Upper lobe of left lung (tissue), 6 donors: ENCODE results near the gene RIN3. TPM values are rescaled to one million over a fixed set of nuclear protein-coding genes. Genes with fewer than 3 reads are reported as not detected.

Experiments
- ATAC-seq, 2 donors: fragments of 200-7000 bp; cut with Tn5 transposase; one replicate each; pipeline ENCODE4 v1.9.1; 2022; ENCODE audit warnings: mild to moderate bottlenecking in 2 of 2, moderate library complexity in 2 of 2; ENCODE audit not compliant: low FRiP score in 2 of 2
- DNase-seq, 2 donors: peaks; one replicate each; pipeline ENCODE4 v3.0.0-alpha.2; 2019 to 2020
- H3K27ac ChIP-seq, 4 donors: fragments of 200-600 bp; sonication (generic); one replicate each; pipeline ENCODE4 v1.5.1; 2016 to 2019
- H3K27me3 ChIP-seq, 4 donors: fragments of 200-600 bp; sonication (generic); one replicate each; pipeline ENCODE4 v1.5.1; 2017 to 2019
- H3K36me3 ChIP-seq, 4 donors: fragments of 200-600 bp; sonication (generic); one replicate each; pipeline ENCODE4 v1.5.1; 2016 to 2019
- H3K4me1 ChIP-seq, 4 donors: fragments of 200-600 bp; sonication (generic); one replicate each; pipeline ENCODE4 v1.5.1; 2018 to 2019
- H3K4me3 ChIP-seq, 4 donors: fragments of 200-600 bp; sonication (generic); one replicate each; pipeline ENCODE4 v1.5.1; 2017 to 2019; ENCODE audit warnings: mild to moderate bottlenecking in 2 of 4, moderate library complexity in 1 of 4
- H3K9me3 ChIP-seq, 4 donors: fragments of 200-600 bp; sonication (generic); one replicate each; pipeline ENCODE4 v1.5.1; 2018 to 2019
- EP300 ChIP-seq, 4 donors: sonication (generic); formaldehyde crosslinking; IDR thresholded peaks; one replicate each; pipeline ENCODE4 v1.5.1; 2017; ENCODE audit warnings: antibody characterized with exemption in 4 of 4, control low read depth in 2 of 4
- POLR2A ChIP-seq, 4 donors: fragments of 450-650 bp; IDR thresholded peaks; one replicate each; pipeline ENCODE4 v1.5.1; 2016 to 2017; ENCODE audit warnings: antibody characterized with exemption in 4 of 4, mild to moderate bottlenecking in 2 of 4
- POLR2AphosphoS5 ChIP-seq, 2 donors: sonication (generic); formaldehyde crosslinking; IDR thresholded peaks; one replicate each; pipeline ENCODE4 v1.5.1; 2017; ENCODE audit warnings: antibody characterized with exemption in 2 of 2
- WGBS, 2 donors: methylation state at CpG; one replicate each; pipeline ENCODE4 v1.1.5; 2017 to 2018; 5-methylcytosine and 5-hydroxymethylcytosine counted together
- total RNA-seq, 6 donors: library from RNA; depleted of rRNA in 4 of 6; stranded (reverse); fragments of >200 nt in 4 of 6; gene quantifications; one replicate each; pipeline versions ENCODE4 v1.1.0 to v1.2.1, GENCODE V29; 2016 to 2021
- TF ChIP-seq, protein P1 (sequence below), 6 experiments: fragments of 450-650 bp in 4 of 6; fragments of 200-600 bp in 2 of 6; sonication (generic) in 2 of 6; IDR thresholded peaks; one replicate each; pipeline ENCODE4 v1.5.1; 2016 to 2019; ENCODE audit warnings: antibody characterized with exemption in 6 of 6
- donor health status: DM: no; HTN: no; CAD: no; lungs with moderate emphysema.
- donor health status: DM: no; HTN: yes; CAD: no; lungs with severe emphysema.

RIN3 gene
- total RNA-seq, 6 donors from 2014 or later, result 19.0 to 88.0 (median 59.7) TPM

DNA sequence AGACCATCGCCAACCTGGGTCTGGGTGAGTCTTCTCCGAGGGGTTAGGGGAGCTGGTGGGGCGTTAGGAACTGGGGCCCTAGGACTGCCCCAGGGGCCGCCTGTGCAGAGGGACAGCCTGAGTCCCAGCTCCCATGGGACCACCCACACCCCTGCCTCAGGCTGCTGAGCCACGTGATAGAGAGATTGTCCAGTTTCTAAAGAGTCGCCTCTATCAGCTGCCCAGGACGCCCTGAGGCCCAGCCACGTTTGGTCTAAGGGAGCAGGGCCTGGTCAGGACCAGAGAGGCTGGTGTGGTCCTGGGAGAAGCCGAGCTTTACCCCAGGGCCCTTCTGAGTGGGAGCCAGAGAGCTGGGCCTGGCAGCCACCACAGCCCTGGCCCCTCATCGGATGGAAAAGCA is 127.7 kb downstream of the RIN3 start:
- DNase-seq, result no peak
- 90 to 100% methylated on average over 1 to 8 of the region's 10 CpGs for WGBS, 2 donors

DNA sequence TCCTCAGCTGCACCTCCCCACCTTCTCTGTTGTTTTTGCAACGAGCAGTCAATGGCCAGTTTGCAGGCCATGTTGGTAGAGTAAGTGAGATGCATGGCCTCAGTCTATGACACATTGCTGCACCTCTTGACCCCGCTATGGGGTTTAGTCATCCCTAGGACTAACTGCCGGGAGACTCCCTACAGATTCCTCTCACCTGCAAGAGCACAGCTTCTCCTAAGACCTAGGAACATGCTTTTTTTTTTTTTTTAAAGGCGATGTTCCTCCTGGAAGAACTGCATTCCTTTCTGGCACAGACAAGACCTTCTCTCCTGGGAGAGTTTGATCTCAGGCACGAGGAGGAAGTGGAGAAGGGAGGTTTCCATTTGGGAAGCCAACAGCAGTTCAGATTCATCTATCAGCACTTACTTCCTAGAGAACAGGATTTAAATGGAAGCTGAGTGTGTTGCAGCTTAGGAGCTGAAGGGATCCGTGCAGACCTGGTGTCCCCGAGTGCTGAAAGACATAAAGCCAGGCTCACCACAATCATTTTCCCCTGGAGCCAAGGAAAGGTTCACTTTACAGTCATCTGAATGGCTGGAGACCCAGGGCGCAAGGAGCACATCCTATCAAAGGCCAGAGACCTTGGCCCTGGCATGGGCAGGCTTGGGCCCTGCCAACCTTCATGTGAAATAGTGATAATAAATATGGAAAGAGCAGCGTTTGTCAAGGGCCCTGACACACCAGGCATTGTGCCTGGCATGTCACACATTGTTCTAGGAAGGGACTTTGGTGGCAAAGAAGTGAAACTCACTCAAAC is 130.8 kb downstream of the RIN3 start:
- WGBS, 2 donors, result 69 to 70% methylated on average over 8 to 9 of the region's 9 CpGs
- peak overlapping the region in 1 of 4 donors; percentile 3 for H3K27ac ChIP-seq
- ATAC-seq, result no peak

More for the DNA sequence above, 127.7 kb downstream of the RIN3 start:
- H3K4me1 ChIP-seq, result peaks cover 0 to 23% (median 10%) of the 10 kb centered on the region in 4 donors
- H3K9me3 ChIP-seq, result no peaks in the 10 kb centered on the region
- TF ChIP-seq EP300 (IDR thresholded peaks at IDR 0.05) (no peak), POLR2AphosphoS5 (IDR thresholded peaks at IDR 0.05) (no peak), POLR2A (IDR thresholded peaks at IDR 0.05) (no peak)
- TF ChIP-seq, protein P1, sequence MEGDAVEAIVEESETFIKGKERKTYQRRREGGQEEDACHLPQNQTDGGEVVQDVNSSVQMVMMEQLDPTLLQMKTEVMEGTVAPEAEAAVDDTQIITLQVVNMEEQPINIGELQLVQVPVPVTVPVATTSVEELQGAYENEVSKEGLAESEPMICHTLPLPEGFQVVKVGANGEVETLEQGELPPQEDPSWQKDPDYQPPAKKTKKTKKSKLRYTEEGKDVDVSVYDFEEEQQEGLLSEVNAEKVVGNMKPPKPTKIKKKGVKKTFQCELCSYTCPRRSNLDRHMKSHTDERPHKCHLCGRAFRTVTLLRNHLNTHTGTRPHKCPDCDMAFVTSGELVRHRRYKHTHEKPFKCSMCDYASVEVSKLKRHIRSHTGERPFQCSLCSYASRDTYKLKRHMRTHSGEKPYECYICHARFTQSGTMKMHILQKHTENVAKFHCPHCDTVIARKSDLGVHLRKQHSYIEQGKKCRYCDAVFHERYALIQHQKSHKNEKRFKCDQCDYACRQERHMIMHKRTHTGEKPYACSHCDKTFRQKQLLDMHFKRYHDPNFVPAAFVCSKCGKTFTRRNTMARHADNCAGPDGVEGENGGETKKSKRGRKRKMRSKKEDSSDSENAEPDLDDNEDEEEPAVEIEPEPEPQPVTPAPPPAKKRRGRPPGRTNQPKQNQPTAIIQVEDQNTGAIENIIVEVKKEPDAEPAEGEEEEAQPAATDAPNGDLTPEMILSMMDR (IDR thresholded peaks at IDR 0.05), result no peak
- H3K4me3 ChIP-seq, result no peak overlapping the region
- no peaks in the 10 kb centered on the region for H3K27me3 ChIP-seq
- no peak overlapping the region for H3K27ac ChIP-seq
- H3K36me3 ChIP-seq, result peaks cover 0 to 28% (median 14%) of the 10 kb centered on the region in 4 donors
- ATAC-seq, result no peak

DNA sequence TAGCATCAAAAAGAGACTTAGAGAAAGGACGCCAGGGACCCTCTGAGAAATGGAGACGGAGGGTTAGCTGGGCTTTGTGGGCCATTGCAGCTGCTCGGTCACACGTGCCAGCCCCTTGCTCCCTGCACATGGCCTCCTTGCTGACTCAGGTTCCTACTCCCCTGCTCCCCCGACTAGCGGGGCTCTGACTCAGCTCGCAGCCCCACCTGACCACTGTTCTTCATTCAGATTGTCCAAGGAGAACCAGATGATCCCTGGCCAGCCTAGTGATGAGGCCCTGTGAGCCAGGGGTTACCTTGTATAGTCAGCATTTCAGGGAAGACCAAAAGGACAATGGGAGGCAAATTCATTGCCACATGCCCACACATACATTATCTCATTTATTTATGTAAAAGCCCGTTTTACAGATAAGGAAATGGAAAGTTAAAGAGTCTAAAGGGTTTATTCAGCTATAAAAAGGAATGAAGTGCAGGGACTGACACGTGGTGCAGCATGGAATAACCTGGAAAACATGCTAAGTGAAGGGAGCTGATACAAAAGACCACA is 131.5 kb downstream of the RIN3 start:
- WGBS, 2 donors, result 97 to 99% methylated on average over 7 to 9 of the region's 9 CpGs
- Histone ChIP-seq H3K4me3 (no peak overlapping the region), H3K27me3 (no peaks in the 10 kb centered on the region), H3K27ac (peak overlapping the region in 2 of 4 donors; percentile 69 to 90), H3K36me3 (peaks cover 0 to 24% (median 14%) of the 10 kb centered on the region in 4 donors), H3K4me1 (peaks cover 22 to 49% (median 38%) of the 10 kb centered on the region in 4 donors), H3K9me3 (no peaks in the 10 kb centered on the region)
- TF ChIP-seq POLR2AphosphoS5 (IDR thresholded peaks at IDR 0.05), result no peak
- TF ChIP-seq, protein P1 (IDR thresholded peaks at IDR 0.05), result no peak
- TF ChIP-seq POLR2A (IDR thresholded peaks at IDR 0.05), result no peak
- TF ChIP-seq EP300 (IDR thresholded peaks at IDR 0.05), result no peak
- DNase-seq (no peak), ATAC-seq (no peak)

More for the DNA sequence above, 130.8 kb downstream of the RIN3 start:
- no peaks in the 10 kb centered on the region for H3K9me3 ChIP-seq
- H3K4me3 ChIP-seq, result no peak overlapping the region
- TF ChIP-seq EP300 (IDR thresholded peaks at IDR 0.05), result no peak
- TF ChIP-seq, protein P1 (IDR thresholded peaks at IDR 0.05), result no peak
- TF ChIP-seq POLR2AphosphoS5 (IDR thresholded peaks at IDR 0.05), result no peak
- TF ChIP-seq POLR2A (IDR thresholded peaks at IDR 0.05), result no peak
- H3K36me3 ChIP-seq, result peaks cover 0 to 24% (median 14%) of the 10 kb centered on the region in 4 donors
- no peaks in the 10 kb centered on the region for H3K27me3 ChIP-seq
- peaks cover 17 to 42% (median 32%) of the 10 kb centered on the region in 4 donors for H3K4me1 ChIP-seq
- DNase-seq, result no peak

DNA sequence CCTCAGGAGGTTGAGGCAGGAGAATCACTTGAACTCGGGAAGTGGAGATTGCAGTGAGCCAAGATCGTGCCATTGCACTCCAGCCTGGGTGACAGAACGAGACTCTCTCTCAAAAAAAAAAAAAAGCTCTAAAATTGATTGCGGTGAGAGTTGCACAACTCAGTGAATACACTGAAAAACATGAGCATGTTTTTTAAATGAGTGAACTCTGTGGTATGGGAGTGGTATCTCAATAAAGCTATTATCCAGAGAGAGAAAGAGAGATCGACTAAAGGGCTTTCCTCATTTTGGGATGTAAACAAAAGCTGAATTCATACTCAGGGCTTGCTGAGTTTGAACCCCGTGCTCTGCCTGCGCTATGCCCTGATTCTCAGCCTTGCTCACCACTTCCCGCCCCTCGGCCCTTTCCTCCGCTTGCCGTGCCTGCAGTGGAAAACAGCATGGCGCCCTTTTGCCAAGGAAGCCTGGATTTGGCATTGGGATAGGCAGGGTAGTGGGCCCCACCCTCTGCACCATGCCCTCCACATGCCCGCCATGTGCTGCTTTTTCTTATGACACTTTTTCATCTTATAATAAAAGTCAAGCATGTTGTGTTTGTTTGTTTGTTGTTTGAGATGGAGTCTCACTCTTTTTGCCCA is 132.4 kb downstream of the RIN3 start:
- Histone ChIP-seq H3K36me3 (peaks cover 0 to 24% (median 14%) of the 10 kb centered on the region in 4 donors), H3K9me3 (no peaks in the 10 kb centered on the region), H3K4me3 (no peak overlapping the region), H3K27ac (peak overlapping the region; percentile 54 to 90 (median 64)), H3K27me3 (no peaks in the 10 kb centered on the region), H3K4me1 (peaks cover 29 to 58% (median 47%) of the 10 kb centered on the region in 4 donors)
- TF ChIP-seq POLR2A (IDR thresholded peaks at IDR 0.05) (no peak), POLR2AphosphoS5 (IDR thresholded peaks at IDR 0.05) (no peak), EP300 (IDR thresholded peaks at IDR 0.05) (no peak)
- TF ChIP-seq, protein P1 (IDR thresholded peaks at IDR 0.05), result no peak
- ATAC-seq, result no peak
- no peak for DNase-seq
- WGBS, 2 donors, result 66 to 85% methylated on average over 13 of the region's 13 CpGs
